ENCODE data around the gene FERMT3. TPM values are rescaled to one million over a fixed set of nuclear protein-coding genes. Genes with fewer than 3 reads are reported as not detected.

FERMT3 gene
- total and polyA plus RNA-seq, 2 of the 13 experiments (the other 11 are each of a cell fraction or from before 2014, with no cell fraction given) = 0.29 TPM; not detected in 1

DNA sequence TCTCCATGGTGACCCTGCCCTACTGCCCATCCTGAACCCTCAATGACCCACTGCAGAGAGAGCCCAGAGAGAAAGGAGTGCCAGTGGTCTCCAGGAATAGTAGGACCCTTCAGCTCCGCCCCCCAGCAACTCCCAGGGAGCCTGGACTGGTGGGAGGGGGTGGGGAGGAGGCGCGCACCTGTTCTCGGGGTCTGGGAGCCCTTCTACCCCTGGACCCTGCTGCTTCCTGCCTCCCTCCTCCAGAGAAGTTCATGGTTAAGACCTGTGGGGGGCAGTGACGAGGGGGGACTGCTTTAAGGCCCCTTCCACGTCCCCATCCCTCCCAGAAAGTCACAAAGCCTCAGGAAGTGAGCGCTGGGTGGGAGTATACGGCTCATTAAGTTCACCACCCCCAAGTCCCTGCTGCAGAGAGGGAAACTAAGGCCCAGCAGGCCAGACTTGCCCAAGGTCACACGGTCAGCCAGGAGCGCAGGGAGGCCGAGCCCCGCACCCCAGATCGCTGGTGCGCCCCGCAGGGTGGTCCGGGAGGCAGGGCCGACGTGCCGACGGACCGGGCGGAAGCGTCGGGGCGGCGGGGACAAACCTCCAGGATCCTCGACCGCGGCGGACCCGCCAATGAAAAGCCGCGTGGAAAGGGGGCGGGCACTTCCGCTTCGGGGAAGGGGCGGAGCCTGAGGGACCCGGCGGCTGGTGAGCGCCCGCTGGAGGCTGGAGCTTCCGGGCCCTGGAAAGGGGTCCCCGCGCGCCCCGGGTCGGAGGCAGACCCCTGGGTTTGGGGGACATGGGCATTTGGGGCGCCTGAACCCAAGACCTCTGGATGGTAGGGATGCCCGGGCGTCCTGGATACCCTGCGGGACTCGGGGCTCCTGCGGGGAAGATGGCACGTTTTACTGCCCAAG is 19.3 kb downstream of the FERMT3 start, which contains the start of the genes NUDT22 and TRPT1 (continued):
- TF ChIP-seq ZNF598 (CRISPR knock-in tag; IDR thresholded peaks at IDR 0.05; ENCODE audit: borderline replicate concordance) = no peak
- TF ChIP-seq ZNF275 (CRISPR knock-in tag; IDR thresholded peaks at IDR 0.05; ENCODE audit: borderline replicate concordance) = no peak
- TF ChIP-seq MED13 (CRISPR knock-in tag; IDR thresholded peaks at IDR 0.05) = no peak
- peak; percentile 86 for TF ChIP-seq KAT8 (CRISPR knock-in tag; IDR thresholded peaks at IDR 0.05)
- TF ChIP-seq SP2 (CRISPR knock-in tag; IDR thresholded peaks at IDR 0.05) = peak; percentile 84
- peak; percentile 64; the same call in 1 of the 2 replicates for TF ChIP-seq ZNF790 (CRISPR knock-in tag; IDR thresholded peaks at IDR 0.05; ENCODE audit: borderline replicate concordance)
- TF ChIP-seq ZNF878 (CRISPR knock-in tag; IDR thresholded peaks at IDR 0.05) = no peak
- peak; percentile 10; the same call in 1 of the 2 replicates for TF ChIP-seq SOX5 (CRISPR knock-in tag; IDR thresholded peaks at IDR 0.05; ENCODE audit: borderline replicate concordance)
- TF ChIP-seq, protein P1, sequence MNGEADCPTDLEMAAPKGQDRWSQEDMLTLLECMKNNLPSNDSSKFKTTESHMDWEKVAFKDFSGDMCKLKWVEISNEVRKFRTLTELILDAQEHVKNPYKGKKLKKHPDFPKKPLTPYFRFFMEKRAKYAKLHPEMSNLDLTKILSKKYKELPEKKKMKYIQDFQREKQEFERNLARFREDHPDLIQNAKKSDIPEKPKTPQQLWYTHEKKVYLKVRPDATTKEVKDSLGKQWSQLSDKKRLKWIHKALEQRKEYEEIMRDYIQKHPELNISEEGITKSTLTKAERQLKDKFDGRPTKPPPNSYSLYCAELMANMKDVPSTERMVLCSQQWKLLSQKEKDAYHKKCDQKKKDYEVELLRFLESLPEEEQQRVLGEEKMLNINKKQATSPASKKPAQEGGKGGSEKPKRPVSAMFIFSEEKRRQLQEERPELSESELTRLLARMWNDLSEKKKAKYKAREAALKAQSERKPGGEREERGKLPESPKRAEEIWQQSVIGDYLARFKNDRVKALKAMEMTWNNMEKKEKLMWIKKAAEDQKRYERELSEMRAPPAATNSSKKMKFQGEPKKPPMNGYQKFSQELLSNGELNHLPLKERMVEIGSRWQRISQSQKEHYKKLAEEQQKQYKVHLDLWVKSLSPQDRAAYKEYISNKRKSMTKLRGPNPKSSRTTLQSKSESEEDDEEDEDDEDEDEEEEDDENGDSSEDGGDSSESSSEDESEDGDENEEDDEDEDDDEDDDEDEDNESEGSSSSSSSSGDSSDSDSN (CRISPR knock-in tag; IDR thresholded peaks at IDR 0.05) = peak; percentile 81
- no peak for TF ChIP-seq ARHGAP35 (CRISPR knock-in tag; IDR thresholded peaks at IDR 0.05; ENCODE audit: borderline replicate concordance)
- TF ChIP-seq, protein P2, sequence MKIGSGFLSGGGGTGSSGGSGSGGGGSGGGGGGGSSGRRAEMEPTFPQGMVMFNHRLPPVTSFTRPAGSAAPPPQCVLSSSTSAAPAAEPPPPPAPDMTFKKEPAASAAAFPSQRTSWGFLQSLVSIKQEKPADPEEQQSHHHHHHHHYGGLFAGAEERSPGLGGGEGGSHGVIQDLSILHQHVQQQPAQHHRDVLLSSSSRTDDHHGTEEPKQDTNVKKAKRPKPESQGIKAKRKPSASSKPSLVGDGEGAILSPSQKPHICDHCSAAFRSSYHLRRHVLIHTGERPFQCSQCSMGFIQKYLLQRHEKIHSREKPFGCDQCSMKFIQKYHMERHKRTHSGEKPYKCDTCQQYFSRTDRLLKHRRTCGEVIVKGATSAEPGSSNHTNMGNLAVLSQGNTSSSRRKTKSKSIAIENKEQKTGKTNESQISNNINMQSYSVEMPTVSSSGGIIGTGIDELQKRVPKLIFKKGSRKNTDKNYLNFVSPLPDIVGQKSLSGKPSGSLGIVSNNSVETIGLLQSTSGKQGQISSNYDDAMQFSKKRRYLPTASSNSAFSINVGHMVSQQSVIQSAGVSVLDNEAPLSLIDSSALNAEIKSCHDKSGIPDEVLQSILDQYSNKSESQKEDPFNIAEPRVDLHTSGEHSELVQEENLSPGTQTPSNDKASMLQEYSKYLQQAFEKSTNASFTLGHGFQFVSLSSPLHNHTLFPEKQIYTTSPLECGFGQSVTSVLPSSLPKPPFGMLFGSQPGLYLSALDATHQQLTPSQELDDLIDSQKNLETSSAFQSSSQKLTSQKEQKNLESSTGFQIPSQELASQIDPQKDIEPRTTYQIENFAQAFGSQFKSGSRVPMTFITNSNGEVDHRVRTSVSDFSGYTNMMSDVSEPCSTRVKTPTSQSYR (CRISPR knock-in tag; IDR thresholded peaks at IDR 0.05; ENCODE audit: borderline replicate concordance) = peak; percentile 47; the same call in 1 of the 2 replicates
- TF ChIP-seq SMARCE1 (IDR thresholded peaks at IDR 0.05; ENCODE audit: borderline replicate concordance) = no peak
- peak; percentile 30; the same call in 1 of the 2 replicates for TF ChIP-seq KDM3A (CRISPR knock-in tag; IDR thresholded peaks at IDR 0.05; ENCODE audit: low read depth)
- TF ChIP-seq MBD4 (IDR thresholded peaks at IDR 0.05; ENCODE audit: borderline replicate concordance, low read length) = no peak
- peak; percentile 88 for TF ChIP-seq ZNF772 (CRISPR knock-in tag; IDR thresholded peaks at IDR 0.05)
- TF ChIP-seq ATF6 (CRISPR knock-in tag; conservative IDR thresholded peaks at IDR 0.05) = no peak
- no peak for TF ChIP-seq HMGA1 (CRISPR knock-in tag; conservative IDR thresholded peaks at IDR 0.05)
- TF ChIP-seq IKZF1 (IDR thresholded peaks at IDR 0.05) = no peak
- no peak for TF ChIP-seq IRX3 (CRISPR knock-in tag; IDR thresholded peaks at IDR 0.05; ENCODE audit: borderline replicate concordance, low read depth)
- no peak for TF ChIP-seq HOXA9 (CRISPR knock-in tag; IDR thresholded peaks at IDR 0.05; ENCODE audit: borderline replicate concordance)
- peak; percentile 61; the same call in 1 of the 2 replicates for TF ChIP-seq ZNF558 (CRISPR knock-in tag; IDR thresholded peaks at IDR 0.05; ENCODE audit: borderline replicate concordance)
